ENCODE results near the gene CUZD1. TPM values are rescaled to one million over a fixed set of nuclear protein-coding genes. Genes with fewer than 3 reads are reported as not detected.
"Not testable (repeated sequence)": the region's sequence is repeated elsewhere in the genome, so short reads cannot be mapped to it uniquely, and the experiment has no call there.

Gene CUZD1
- total RNA-seq, 2 experiments from 2014 or later = 2.8 to 3.6 TPM

DNA sequence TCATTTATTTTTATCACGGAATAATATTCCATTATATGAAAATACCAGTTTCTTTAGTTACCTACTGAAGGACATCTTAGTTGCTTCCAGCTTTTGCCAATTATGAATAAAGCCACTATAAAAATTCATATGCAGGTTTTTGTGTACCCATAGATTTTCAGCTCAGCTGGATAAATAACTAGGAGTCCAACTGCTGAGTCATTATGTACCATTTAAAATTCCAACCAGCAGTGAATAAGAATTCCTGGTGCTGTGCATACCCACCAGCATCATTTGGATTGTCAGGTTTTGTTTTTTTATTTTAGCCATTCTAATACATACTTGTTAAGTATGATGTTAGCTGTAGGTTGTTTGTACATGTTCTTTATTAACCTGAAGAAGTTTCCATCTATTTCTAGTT lies 19.2 kb upstream of the CUZD1 start:
- peaks cover 9% of the 10 kb centered on the region for H3K9me3 Mint-ChIP-seq (ENCODE audit: low read depth)
- H3K27me3 Mint-ChIP-seq = no peaks in the 10 kb centered on the region
- CTCF ChIA-PET = no interaction called here
- peaks cover 33% of the 10 kb centered on the region for H3K36me3 Mint-ChIP-seq
- no peak overlapping the region for H3K4me3 Mint-ChIP-seq
- peaks cover 9% of the 10 kb centered on the region for H3K4me1 Mint-ChIP-seq
- DNase-seq (no peak), ATAC-seq (no peak)
- H3K27ac Mint-ChIP-seq = no peak overlapping the region

DNA sequence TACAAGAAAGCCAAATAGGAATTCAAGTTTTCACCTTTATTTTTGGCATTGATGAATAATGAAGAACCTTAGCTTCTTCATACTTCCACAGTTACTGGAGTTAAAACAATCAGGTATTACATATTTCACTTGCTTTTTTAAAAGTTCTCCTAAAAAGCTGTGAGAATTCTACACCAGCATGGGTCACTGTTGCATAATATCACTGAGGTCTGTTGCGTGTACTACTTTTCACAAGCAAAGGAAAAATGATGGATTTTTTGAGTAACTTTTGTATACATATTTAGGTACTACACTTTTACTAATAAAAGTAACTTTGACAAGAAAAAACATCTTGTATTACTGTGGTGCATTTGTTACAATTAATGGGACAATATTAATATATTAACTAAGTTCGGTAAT lies 18.5 kb upstream of the CUZD1 start:
- CTCF ChIA-PET = no interaction called here
- H3K27me3 Mint-ChIP-seq = no peaks in the 10 kb centered on the region
- peaks cover 7% of the 10 kb centered on the region for H3K9me3 Mint-ChIP-seq (ENCODE audit: low read depth)
- no peak for DNase-seq
- no peak for ATAC-seq
- H3K4me1 Mint-ChIP-seq = peaks cover 9% of the 10 kb centered on the region
- no peak overlapping the region for H3K27ac Mint-ChIP-seq
- no peak overlapping the region for H3K4me3 Mint-ChIP-seq
- H3K36me3 Mint-ChIP-seq = peaks cover 27% of the 10 kb centered on the region

DNA sequence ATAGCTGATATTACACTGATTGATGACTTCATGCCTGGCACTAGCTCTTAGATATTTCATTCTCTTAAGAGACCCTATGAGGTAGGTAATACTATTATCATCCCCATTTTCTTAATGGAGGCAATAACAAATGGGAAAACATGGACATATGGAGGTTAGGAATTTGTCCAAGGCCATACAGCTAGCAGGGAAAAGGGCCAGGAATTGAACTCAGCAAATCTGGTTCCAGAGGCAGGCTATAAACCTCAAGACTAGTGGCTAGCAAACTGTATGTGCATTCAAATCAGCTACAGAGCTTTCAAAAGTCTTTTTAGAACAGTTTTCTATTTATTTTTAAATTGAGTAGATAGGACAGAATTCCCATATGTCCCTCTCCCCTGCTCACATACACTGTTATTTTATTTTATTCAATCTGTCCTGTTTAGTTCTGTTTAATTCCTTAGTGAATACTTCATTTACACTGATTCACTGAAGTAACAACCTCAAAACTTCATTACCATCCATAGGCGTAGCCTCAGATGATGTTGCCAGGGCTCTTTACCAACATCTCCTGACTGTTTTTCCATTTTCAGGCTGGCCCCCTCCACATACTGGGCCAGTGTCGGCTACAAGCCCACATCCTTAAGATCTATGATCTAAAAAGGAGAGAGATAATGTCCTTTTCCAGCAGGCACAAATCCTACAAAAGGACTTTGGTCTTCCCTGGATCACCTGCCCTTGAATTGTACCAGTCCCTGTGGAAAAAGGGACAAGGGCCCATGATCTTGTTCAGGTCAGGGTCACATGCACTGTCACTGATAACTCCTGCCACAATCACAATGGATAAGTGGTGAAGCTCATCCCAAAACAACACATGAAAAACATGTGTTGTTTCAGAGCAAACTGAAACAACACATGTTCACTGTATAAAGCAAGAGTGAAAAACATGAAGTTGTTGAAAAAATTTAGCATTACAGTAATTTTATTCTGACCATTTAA lies 17.8 kb upstream of the CUZD1 start:
- Mint-ChIP-seq H3K27ac (no peak overlapping the region), H3K4me3 (no peak overlapping the region), H3K27me3 (no peaks in the 10 kb centered on the region), H3K36me3 (peaks cover 31% of the 10 kb centered on the region), H3K9me3 (ENCODE audit: low read depth) (peaks cover 8% of the 10 kb centered on the region), H3K4me1 (peaks cover 9% of the 10 kb centered on the region)
- no peak for ATAC-seq
- DNase-seq = no peak
- CTCF ChIA-PET = no interaction called here

DNA sequence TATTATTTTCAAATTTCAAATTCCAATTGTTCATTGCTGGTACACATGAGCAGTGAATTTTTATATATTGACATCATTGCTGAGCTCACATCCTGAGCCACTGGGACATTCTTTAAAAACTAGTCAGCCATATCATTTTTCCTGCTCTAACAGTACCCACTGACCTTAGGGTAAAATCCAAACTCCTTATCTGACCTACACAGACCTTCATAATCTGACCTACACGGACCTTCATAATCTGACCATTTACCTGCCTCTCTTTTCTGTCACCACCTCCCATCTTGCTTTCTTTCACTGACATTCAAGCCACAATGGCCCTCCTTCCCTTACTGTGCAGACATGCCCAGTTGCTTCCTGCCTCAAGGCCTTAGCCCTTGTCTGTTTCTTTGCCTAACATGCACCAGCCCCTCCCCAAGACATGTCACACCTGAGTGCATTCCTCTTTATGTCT lies 16.1 kb upstream of the CUZD1 start:
- ATAC-seq = no peak
- H3K27ac Mint-ChIP-seq = no peak overlapping the region
- H3K4me1 Mint-ChIP-seq = peaks cover 2% of the 10 kb centered on the region
- no peaks in the 10 kb centered on the region for H3K27me3 Mint-ChIP-seq
- DNase-seq = no peak
- peaks cover 26% of the 10 kb centered on the region for H3K36me3 Mint-ChIP-seq
- H3K9me3 Mint-ChIP-seq (ENCODE audit: low read depth) = peaks cover 5% of the 10 kb centered on the region
- no peak overlapping the region for H3K4me3 Mint-ChIP-seq
- CTCF ChIA-PET = no interaction called here

DNA sequence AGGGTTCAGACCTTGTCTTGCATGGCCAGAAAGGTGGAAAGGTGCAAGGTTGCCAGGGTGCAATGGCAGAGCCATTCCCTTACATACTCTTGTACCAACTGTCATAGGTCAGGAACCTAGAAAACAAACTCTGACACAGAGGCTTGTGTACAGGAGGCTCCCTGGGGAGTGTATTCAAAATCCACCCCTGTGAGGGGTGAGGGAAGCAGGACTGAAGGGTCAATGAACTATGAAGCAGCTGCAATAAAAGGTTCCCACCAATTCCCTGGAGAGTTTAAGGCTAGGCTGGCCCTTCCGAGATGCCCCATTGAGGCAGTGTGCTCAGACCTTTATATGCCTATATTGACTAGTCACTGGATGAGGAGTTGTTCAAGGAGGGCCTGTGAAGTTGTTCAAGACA lies 13.9 kb upstream of the CUZD1 start:
- no peak overlapping the region for H3K4me3 Mint-ChIP-seq
- H3K36me3 Mint-ChIP-seq = peaks cover 30% of the 10 kb centered on the region
- no peak for ATAC-seq
- no peaks in the 10 kb centered on the region for H3K27me3 Mint-ChIP-seq
- H3K27ac Mint-ChIP-seq = no peak overlapping the region
- CTCF ChIA-PET = no interaction called here
- H3K4me1 Mint-ChIP-seq = peaks cover 13% of the 10 kb centered on the region
- no peak for DNase-seq
- peaks cover 2% of the 10 kb centered on the region for H3K9me3 Mint-ChIP-seq (ENCODE audit: low read depth)

DNA sequence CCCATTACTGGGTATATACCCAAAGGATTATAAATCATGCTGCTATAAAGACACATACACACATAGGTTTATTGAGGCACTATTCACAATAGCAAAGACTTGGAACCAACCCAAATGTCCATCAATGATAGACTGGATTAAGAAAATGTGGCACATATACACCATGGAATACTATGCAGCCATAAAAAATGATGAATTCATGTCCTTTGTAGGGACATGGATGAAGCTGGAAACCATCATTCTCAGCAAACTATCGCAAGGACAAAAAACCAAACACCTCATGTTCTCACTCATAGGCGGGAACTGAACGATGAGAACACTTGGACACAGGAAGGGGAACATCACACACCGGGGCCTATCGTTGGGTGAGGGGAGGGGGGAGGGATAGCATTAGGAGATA lies 12.4 kb upstream of the CUZD1 start:
- CTCF ChIA-PET; DNase-seq; ATAC-seq; H3K27ac Mint-ChIP-seq; H3K4me3 Mint-ChIP-seq; H3K9me3 Mint-ChIP-seq (ENCODE audit: low read depth); H3K27me3 Mint-ChIP-seq: not testable (repeated sequence)
- H3K36me3 Mint-ChIP-seq = peaks cover 39% of the 10 kb centered on the region
- H3K4me1 Mint-ChIP-seq = peaks cover 26% of the 10 kb centered on the region

DNA sequence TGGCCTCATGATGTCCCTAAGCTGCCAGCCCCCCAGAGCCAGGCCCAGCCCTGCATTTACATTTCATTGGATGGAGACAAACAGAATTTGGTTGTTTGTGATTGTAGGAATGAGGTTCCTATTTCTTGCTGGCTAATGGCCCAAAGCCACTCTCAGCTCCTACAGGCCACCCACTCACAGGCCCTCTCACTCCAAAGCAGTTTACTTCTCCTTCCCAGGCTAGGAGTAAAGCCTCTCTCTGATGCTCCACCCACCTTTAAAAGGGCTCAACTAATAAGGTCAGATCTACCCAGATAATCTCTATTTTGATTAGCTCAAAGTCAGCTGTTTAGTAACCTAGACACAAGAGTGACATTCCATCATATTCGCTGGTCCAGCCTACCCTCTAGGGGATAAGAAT lies 11.2 kb upstream of the CUZD1 start:
- H3K4me1 Mint-ChIP-seq = peaks cover 29% of the 10 kb centered on the region

DNA sequence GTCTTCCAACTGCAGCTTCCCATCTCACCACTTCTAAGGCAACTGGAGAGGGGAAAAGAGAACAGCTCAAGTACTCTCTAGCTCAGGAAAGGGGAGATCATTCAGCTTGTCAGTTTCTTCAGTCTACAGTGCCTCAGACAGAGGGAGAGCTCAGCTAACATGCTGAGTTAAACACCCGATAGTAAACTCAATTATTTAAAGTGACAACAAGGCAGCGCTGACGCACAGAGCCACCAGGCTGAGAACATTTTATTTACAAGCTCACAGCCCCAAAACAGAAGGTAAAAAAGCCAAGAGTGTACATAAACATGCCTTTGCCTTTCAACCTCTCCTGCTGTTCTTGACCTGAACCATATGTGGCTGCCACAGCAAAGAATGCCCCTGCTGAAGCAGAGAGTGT lies 10.1 kb upstream of the CUZD1 start:
- peaks cover 48% of the 10 kb centered on the region for H3K36me3 Mint-ChIP-seq
- no peak for ATAC-seq

More for the DNA sequence above, 11.2 kb upstream of the CUZD1 start:
- H3K27me3 Mint-ChIP-seq = no peaks in the 10 kb centered on the region
- peaks cover 46% of the 10 kb centered on the region for H3K36me3 Mint-ChIP-seq
- H3K4me3 Mint-ChIP-seq = no peak overlapping the region
- H3K27ac Mint-ChIP-seq = peak overlapping the region; percentile 47
- CTCF ChIA-PET = no interaction called here
- ATAC-seq = no peak
- H3K9me3 Mint-ChIP-seq (ENCODE audit: low read depth) = peaks cover 2% of the 10 kb centered on the region
- DNase-seq = no peak

DNA sequence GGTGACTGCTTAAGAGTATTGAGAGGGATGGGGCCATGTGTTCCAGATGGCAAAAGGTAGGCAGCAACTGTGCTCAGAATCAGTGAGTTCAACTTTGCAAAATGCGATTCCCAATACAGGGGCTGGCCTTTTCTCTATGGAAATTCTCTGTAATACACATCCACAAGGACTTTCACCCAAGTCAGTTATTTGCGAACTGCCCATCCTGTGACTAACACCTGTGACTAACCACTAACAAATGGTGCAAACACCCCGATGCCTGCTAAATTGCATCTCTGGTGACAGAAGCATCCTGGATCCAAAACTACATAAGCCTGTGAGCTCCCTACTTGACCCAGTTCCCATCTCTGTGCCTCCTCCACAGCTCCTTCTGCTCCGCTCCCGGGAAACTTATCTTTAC lies 9.0 kb upstream of the CUZD1 start:
- H3K4me1 Mint-ChIP-seq = peaks cover 29% of the 10 kb centered on the region
- ATAC-seq (no peak), DNase-seq (no peak)
- no peak overlapping the region for H3K27ac Mint-ChIP-seq
- H3K27me3 Mint-ChIP-seq = no peaks in the 10 kb centered on the region
- peaks cover 2% of the 10 kb centered on the region for H3K9me3 Mint-ChIP-seq (ENCODE audit: low read depth)
- peaks cover 57% of the 10 kb centered on the region for H3K36me3 Mint-ChIP-seq
- CTCF ChIA-PET = no interaction called here
- H3K4me3 Mint-ChIP-seq = no peak overlapping the region

More for the DNA sequence above, 10.1 kb upstream of the CUZD1 start:
- H3K27me3 Mint-ChIP-seq = no peaks in the 10 kb centered on the region
- peaks cover 29% of the 10 kb centered on the region for H3K4me1 Mint-ChIP-seq
- no peak overlapping the region for H3K27ac Mint-ChIP-seq
- H3K9me3 Mint-ChIP-seq (ENCODE audit: low read depth) = peaks cover 2% of the 10 kb centered on the region
- DNase-seq = no peak
- H3K4me3 Mint-ChIP-seq = no peak overlapping the region
- CTCF ChIA-PET = no interaction called here

DNA sequence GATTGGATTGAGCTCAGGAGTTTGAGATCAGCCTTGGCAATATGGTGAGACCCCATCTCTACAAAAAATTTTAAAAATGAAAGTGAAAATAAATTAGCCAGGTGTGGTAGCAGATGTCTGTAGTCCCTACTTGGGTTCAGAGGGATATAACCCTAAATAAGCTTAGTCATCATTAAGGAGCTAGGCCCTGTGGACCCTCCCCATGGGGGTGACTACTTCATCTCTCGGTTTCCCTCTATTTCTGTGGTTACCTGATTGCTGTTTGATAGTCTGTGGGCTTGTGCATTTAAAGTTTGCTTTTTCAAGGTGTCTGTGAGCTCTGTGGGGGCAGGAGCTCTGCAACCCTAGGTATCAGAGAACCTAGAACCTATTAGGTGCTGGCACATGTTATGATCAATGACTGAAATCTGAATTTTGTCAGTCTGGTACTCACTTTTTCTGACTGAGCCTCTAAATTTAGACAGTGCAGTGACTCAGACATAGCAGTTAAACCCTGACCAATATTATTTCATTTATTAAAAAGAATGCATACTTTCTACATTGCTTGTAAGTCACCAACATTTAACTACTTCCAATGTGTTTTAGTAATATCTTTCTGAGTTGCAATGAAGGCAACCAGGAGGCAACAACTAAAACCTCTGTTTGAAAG lies 8.1 kb upstream of the CUZD1 start:
- H3K4me3 Mint-ChIP-seq = no peak overlapping the region
- H3K27ac Mint-ChIP-seq = peak overlapping the region; percentile 38
- ATAC-seq = no peak
- CTCF ChIA-PET = no interaction called here
- DNase-seq = no peak
- peaks cover 29% of the 10 kb centered on the region for H3K4me1 Mint-ChIP-seq
- no peaks in the 10 kb centered on the region for H3K27me3 Mint-ChIP-seq
- peaks cover 56% of the 10 kb centered on the region for H3K36me3 Mint-ChIP-seq
- peaks cover under 1% of the 10 kb centered on the region for H3K9me3 Mint-ChIP-seq (ENCODE audit: low read depth)

DNA sequence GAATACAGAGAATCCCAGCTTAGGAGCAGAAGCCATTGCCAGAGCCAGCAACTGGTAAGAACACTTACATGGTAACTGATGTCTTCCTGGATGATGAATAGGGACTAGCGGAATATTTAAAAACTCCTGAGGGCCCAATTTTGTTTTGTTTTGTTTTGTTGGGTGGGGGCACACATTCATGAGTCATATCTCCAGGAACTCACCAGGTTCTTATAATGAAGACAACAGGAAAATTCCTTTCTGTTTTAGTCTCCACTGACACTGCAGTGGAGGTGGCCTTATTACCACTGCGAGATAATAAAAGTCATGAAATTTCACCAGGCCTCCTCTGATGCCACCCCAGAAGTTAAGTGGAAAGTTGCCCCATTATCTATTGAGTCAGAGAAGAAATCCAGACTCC lies 6.6 kb upstream of the CUZD1 start:
- Mint-ChIP-seq H3K27me3 (no peaks in the 10 kb centered on the region), H3K36me3 (peaks cover 56% of the 10 kb centered on the region), H3K27ac (no peak overlapping the region), H3K9me3 (ENCODE audit: low read depth) (no peaks in the 10 kb centered on the region), H3K4me3 (no peak overlapping the region), H3K4me1 (peaks cover 34% of the 10 kb centered on the region)
- CTCF ChIA-PET = no interaction called here
- DNase-seq (no peak), ATAC-seq (no peak)

DNA sequence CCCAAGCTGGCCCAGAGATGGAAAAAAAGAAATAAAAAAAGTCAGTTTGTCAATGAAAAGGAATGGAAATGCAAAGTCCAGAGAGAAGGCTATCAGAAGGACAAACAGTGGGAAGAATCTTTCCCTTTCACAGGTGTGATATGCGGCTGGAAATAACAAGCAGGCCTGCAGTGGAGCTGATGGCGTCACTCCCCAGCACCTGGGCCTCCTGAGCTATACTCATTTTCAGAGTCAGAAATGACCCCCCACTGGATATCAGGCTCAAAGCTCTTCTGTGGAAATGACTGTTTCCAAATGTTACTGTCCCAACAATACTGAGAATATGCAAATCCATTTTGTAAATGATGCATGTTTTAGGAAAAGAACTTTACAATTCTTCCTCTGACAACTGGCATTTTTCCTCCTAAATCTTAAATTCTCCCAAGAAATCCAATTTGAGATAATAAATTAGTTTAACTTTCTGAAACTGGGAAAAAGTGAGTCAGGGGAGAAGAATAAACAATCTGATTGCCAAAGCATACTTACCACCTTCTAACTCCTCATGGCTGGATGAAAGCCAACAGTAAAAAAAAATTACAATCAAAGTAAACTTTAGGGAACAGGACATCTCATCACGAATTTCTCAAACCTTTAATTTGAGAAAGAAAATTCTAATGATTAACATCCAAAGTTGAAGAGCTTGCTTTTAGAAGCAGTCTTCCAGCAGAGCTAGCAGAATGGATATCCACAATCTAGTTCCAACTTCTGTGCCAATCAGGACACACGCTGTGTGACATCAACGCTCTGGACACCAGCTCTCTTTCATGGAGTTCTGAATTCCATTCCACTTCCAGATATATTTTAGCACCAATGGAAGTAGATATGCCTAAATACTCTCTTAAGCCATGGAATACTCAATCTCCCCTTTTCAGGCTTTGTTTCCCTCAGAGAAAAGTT lies 5.3 kb upstream of the CUZD1 start:
- Mint-ChIP-seq H3K4me3 (no peak overlapping the region), H3K36me3 (peaks cover 65% of the 10 kb centered on the region), H3K9me3 (ENCODE audit: low read depth) (peaks cover 3% of the 10 kb centered on the region), H3K27ac (no peak overlapping the region), H3K4me1 (peaks cover 32% of the 10 kb centered on the region), H3K27me3 (no peaks in the 10 kb centered on the region)
- DNase-seq (no peak), ATAC-seq (no peak)
- CTCF ChIA-PET = no interaction called here

DNA sequence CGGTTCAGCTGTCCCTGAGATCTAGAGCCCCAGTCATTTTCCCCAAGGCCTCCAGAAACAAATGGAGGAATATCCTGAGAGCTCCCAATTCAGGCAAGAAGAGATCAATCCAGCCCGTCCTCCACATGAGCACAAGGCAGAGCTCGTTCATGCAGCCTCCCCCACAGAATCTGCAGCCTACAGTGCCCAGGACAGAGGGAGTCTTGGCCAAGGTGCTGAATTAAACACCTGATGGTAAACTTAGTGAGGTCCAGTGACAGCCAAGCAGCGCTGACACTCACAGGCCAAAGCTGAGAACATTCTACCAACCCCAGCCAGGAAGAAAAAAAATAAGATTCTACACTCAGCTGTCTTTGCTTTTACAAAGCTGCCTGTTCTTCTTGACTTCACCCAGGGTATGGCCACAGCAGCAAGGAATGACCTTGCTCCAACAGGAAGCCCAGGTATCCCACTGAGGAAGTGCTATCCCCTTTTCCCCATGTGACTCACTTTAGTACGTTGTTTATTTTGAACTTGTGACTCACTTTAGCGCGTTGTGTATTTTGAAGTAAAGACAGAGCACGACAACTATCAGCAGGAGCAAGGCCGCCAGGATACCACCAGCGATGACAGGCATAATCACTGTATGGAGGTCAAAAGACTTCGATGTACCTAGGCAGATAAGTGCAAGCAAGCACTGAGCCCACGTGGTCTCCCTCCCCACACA lies 4.4 kb upstream of the CUZD1 start:
- no peak overlapping the region for H3K4me3 Mint-ChIP-seq
- no peaks in the 10 kb centered on the region for H3K27me3 Mint-ChIP-seq
- peaks cover 26% of the 10 kb centered on the region for H3K4me1 Mint-ChIP-seq
- H3K36me3 Mint-ChIP-seq = peaks cover 66% of the 10 kb centered on the region
- DNase-seq (no peak), ATAC-seq (no peak)
- H3K27ac Mint-ChIP-seq = no peak overlapping the region
- H3K9me3 Mint-ChIP-seq (ENCODE audit: low read depth) = peaks cover 3% of the 10 kb centered on the region
- CTCF ChIA-PET = no interaction called here
